DOHH2 (cell line): ENCODE data around the gene TCHH.

Source experiments
- H3F3A ChIP-seq: fragments of 200-600 bp; sonication (generic), shearing (Covaris generic); 2 replicates; pipeline ENCODE4 v1.6.0; 2016; ENCODE audit warnings: antibody characterized with exemption, mild to moderate bottlenecking; ENCODE audit not compliant: control insufficient read depth, insufficient read depth
- H3K27ac ChIP-seq: fragments of 200-600 bp; sonication (generic); 2 replicates; pipeline ENCODE4 v1.5.1; 2014; ENCODE audit warnings: low read depth, mild to moderate bottlenecking, low read length, moderate library complexity
- H3K27me3 ChIP-seq: fragments of 200-600 bp; sonication (generic); 2 replicates; pipeline ENCODE4 v1.6.1; 2014; ENCODE audit warnings: mild to moderate bottlenecking, low read length, mixed read lengths; ENCODE audit not compliant: control insufficient read depth
- H3K36me3 ChIP-seq: fragments of 200-600 bp; sonication (generic); 2 replicates; pipeline ENCODE4 v1.6.1; 2014; ENCODE audit warnings: mild to moderate bottlenecking, low read length, moderate library complexity, mixed read lengths; ENCODE audit not compliant: control insufficient read depth
- H3K4me1 ChIP-seq: fragments of 200-600 bp; sonication (generic); 2 replicates; pipeline ENCODE4 v1.6.1; 2014; ENCODE audit warnings: mild to moderate bottlenecking, low read length, mixed read lengths; ENCODE audit not compliant: control insufficient read depth
- H3K4me2 ChIP-seq: fragments of 200-600 bp; sonication (generic); 2 replicates; pipeline ENCODE4 v1.6.0; 2014; ENCODE audit warnings: mild to moderate bottlenecking, low read length, moderate library complexity
- H3K4me3 ChIP-seq: fragments of 200-600 bp; sonication (generic); 2 replicates; pipeline ENCODE4 v1.5.1; 2014; ENCODE audit warnings: mild to moderate bottlenecking, low read length, mixed read lengths
- H3K79me2 ChIP-seq: fragments of 200-600 bp; sonication (generic); 2 replicates; pipeline ENCODE4 v1.6.1; 2014; ENCODE audit warnings: mild to moderate bottlenecking, low read length, mixed read lengths; ENCODE audit not compliant: control insufficient read depth
- H3K9me2 ChIP-seq: fragments of 200-600 bp; sonication (generic); replicated peaks from 2 replicates; pipeline ENCODE4 v1.6.1; 2014; ENCODE audit warnings: mild to moderate bottlenecking, low read length, mixed read lengths; ENCODE audit not compliant: control insufficient read depth
- H3K9me3 ChIP-seq: fragments of 200-600 bp; sonication (generic); 2 replicates; pipeline ENCODE4 v1.6.1; 2014; ENCODE audit warnings: antibody characterized with exemption, low read length, mixed read lengths; ENCODE audit not compliant: control insufficient read depth, insufficient read depth
- H4K20me1 ChIP-seq: fragments of 200-600 bp; sonication (generic); 2 replicates; pipeline ENCODE4 v1.6.0; 2014; ENCODE audit warnings: low read depth, mild to moderate bottlenecking, antibody characterized with exemption, low read length, moderate library complexity; ENCODE audit not compliant: control insufficient read depth, insufficient read depth
- CTCF ChIP-seq: fragments of 200-600 bp; sonication (generic); IDR thresholded peaks from one replicate; pipeline ENCODE4 v1.5.1; 2014; ENCODE audit warnings: antibody characterized with exemption, mild to moderate bottlenecking, low read depth, low read length; ENCODE audit not compliant: poor library complexity, severe bottlenecking
- EZH2phosphoT487 ChIP-seq: fragments of 200-600 bp; sonication (generic); IDR thresholded peaks from 2 replicates; pipeline ENCODE4 v1.6.1; 2017; ENCODE audit warnings: borderline replicate concordance, mild to moderate bottlenecking, antibody characterized with exemption, low read length, moderate library complexity, mixed read lengths

The TCHH gene

DNA sequence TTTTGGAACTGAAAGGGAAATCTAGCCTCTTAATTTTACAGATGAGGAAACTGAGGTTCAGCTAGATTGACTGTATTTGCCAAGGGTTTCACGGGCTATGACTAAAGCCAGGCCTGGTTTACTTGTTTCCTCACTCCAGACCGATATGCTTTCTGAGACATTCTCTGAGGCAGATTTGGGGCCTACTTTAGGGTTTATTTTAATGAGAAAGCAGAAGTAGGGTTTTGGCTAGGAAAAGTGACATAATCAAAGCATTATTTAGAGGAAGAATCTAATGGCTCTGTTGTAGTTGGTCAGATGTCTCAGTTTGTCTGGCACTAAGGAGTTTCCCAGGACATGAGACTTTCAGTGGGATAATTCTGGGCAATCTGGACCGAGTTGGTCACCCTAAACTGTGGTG, 45.3 kb upstream of the TCHH start:
- Histone ChIP-seq H3K4me3 (no peak overlapping the region), H3K9me3 (peaks cover 6% of the 10 kb centered on the region; the same call in 1 of the 2 replicates), H3K4me1 (peaks cover 13% of the 10 kb centered on the region), H3K4me2 (no peak overlapping the region), H3K27me3 (no peaks in the 10 kb centered on the region), H3F3A (no peaks in the 10 kb centered on the region), H3K27ac (no peak overlapping the region), H3K36me3 (no peaks in the 10 kb centered on the region), H3K79me2 (no peaks in the 10 kb centered on the region), H3K9me2 (no peaks in the 10 kb centered on the region), H4K20me1 (no peaks in the 10 kb centered on the region)
- no peak for TF ChIP-seq EZH2phosphoT487
- TF ChIP-seq CTCF, result no peak

- Histone ChIP-seq H3K36me3 (no peaks in the 10 kb centered on the region), H3F3A (no peaks in the 10 kb centered on the region), H4K20me1 (no peaks in the 10 kb centered on the region), H3K9me2 (no peaks in the 10 kb centered on the region), H3K4me1 (no peaks in the 10 kb centered on the region), H3K4me2 (no peak within 1 kb of the TSS), H3K4me3 (no peak within 1 kb of the TSS), H3K27ac (no peak within 1 kb of the TSS), H3K27me3 (no peaks in the 10 kb centered on the region), H3K9me3 (no peaks in the 10 kb centered on the region), H3K79me2 (no peaks in the 10 kb centered on the region)
- TF ChIP-seq CTCF (no peak), EZH2phosphoT487 (no peak)
Observed at GRCh38 chr1:152159144-152159543, 43.9 kb upstream of the TCHH start, which contains the start of gene RPTN. Gene RPTN, minus strand, starts transcription at chr1:152159228. Its CDS starts 1,339 bp downstream, at chr1:152157889.

- Histone ChIP-seq H3K4me2 (no peak overlapping the region), H3K36me3 (no peaks in the 10 kb centered on the region), H3K4me1 (no peaks in the 10 kb centered on the region), H3K27me3 (no peaks in the 10 kb centered on the region), H3K9me2 (no peaks in the 10 kb centered on the region), H3K4me3 (no peak overlapping the region), H3F3A (no peaks in the 10 kb centered on the region), H3K9me3 (no peaks in the 10 kb centered on the region), H3K79me2 (no peaks in the 10 kb centered on the region), H3K27ac (no peak overlapping the region), H4K20me1 (no peaks in the 10 kb centered on the region)
- TF ChIP-seq CTCF, result no peak
Observed at GRCh38 chr1:152153996-152154395, 38.8 kb upstream of the TCHH start.

- peaks cover 11% of the 10 kb centered on the region; the same call in 1 of the 2 replicates for H3K9me3 ChIP-seq
- H3K27me3 ChIP-seq, result no peaks in the 10 kb centered on the region
- TF ChIP-seq EZH2phosphoT487, result no peak
- TF ChIP-seq CTCF, result no peak
- H3K27ac ChIP-seq, result no peak overlapping the region
- H3K4me3 ChIP-seq, result no peak overlapping the region
- H4K20me1 ChIP-seq, result no peaks in the 10 kb centered on the region
- no peaks in the 10 kb centered on the region for H3K9me2 ChIP-seq
- no peaks in the 10 kb centered on the region for H3K79me2 ChIP-seq
- no peaks in the 10 kb centered on the region for H3K4me1 ChIP-seq
- no peaks in the 10 kb centered on the region for H3F3A ChIP-seq
- H3K4me2 ChIP-seq, result no peak overlapping the region
- no peaks in the 10 kb centered on the region for H3K36me3 ChIP-seq
Observed at GRCh38 chr1:152151646-152152045, 36.4 kb upstream of the TCHH start.
